Endothelial cell of umbilical vein (primary cell): ENCODE data around the gene CCL21.

Experiments
- EZH2 ChIP-seq: IDR thresholded peaks from 2 replicates; pipeline ENCODE4 v1.6.1; 2012; ENCODE audit warnings: borderline replicate concordance, low read depth, mild to moderate bottlenecking, moderate library complexity, low read length, inconsistent platforms; ENCODE audit not compliant: severe bottlenecking
- FOS ChIP-seq: IDR thresholded peaks from 2 replicates; pipeline ENCODE4 v1.6.1; 2011; ENCODE audit warnings: mild to moderate bottlenecking, low read length, moderate library complexity, borderline replicate concordance; ENCODE audit not compliant: insufficient read depth
- GATA2 ChIP-seq: IDR thresholded peaks from 2 replicates; pipeline ENCODE4 v1.7.0; 2011; ENCODE audit warnings: low read depth, mild to moderate bottlenecking, moderate library complexity, mixed read lengths, low read length; ENCODE audit not compliant: insufficient read length, insufficient read depth
- JUN ChIP-seq: IDR thresholded peaks from 2 replicates; pipeline ENCODE4 v1.6.1; 2011; ENCODE audit warnings: borderline replicate concordance, low read depth; ENCODE audit not compliant: insufficient read length, insufficient read depth
- POLR2A ChIP-seq: IDR thresholded peaks from 2 replicates; pipeline ENCODE4 v1.6.1; 2012; ENCODE audit warnings: low read depth, mild to moderate bottlenecking, control low read depth, low read length
- TF ChIP-seq, protein P1 (sequence below), 2 donors: IDR thresholded peaks; 1 replicate in 1 of 2; 2 replicates in 1 of 2; pipeline ENCODE4 v1.5.1; 2011; ENCODE audit warnings: low read length in 2 of 2, mild to moderate bottlenecking in 2 of 2, moderate library complexity in 2 of 2, control low read depth in 1 of 2, inconsistent platforms in 1 of 2, low read depth in 1 of 2; ENCODE audit not compliant: insufficient read depth in 1 of 2; ENCODE audit errors: extremely low read depth in 1 of 2

DNA sequence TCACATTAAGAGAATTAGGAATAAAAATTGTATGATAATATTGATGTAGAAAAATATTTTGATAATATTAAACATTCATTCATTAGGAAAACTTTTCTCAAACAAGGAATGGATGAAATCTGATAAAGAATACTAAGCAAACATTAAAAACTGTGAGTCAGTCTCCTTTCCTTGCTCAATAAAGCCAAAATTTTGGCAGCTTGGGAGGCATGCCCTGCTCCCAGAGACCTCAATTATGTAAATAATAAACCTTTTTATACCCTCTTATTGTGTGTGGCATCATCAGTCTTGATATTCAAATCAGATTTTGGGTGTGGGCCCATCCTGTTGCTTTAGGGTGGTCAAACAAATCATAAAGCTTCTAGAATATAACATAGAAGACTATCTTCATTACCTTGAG, 36.6 kb upstream of the CCL21 start:
- TF ChIP-seq, protein P1, sequence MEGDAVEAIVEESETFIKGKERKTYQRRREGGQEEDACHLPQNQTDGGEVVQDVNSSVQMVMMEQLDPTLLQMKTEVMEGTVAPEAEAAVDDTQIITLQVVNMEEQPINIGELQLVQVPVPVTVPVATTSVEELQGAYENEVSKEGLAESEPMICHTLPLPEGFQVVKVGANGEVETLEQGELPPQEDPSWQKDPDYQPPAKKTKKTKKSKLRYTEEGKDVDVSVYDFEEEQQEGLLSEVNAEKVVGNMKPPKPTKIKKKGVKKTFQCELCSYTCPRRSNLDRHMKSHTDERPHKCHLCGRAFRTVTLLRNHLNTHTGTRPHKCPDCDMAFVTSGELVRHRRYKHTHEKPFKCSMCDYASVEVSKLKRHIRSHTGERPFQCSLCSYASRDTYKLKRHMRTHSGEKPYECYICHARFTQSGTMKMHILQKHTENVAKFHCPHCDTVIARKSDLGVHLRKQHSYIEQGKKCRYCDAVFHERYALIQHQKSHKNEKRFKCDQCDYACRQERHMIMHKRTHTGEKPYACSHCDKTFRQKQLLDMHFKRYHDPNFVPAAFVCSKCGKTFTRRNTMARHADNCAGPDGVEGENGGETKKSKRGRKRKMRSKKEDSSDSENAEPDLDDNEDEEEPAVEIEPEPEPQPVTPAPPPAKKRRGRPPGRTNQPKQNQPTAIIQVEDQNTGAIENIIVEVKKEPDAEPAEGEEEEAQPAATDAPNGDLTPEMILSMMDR (IDR thresholded peaks at IDR 0.05; ENCODE audit: extremely low read depth in 1 of 2, insufficient read depth in 1 of 2, low read depth in 1 of 2, low read length in 2 of 2), result no peak
- TF ChIP-seq POLR2A (no peak), GATA2 (no peak), JUN (no peak), EZH2 (no peak), FOS (no peak)
